CD1c-positive myeloid dendritic cell (primary cell): Measurements from ENCODE around the gene ABCG1.

Experiments
- DNase-seq: peaks from one replicate; pipeline ENCODE4 v3.0.0-alpha.2; 2016; ENCODE audit errors: extremely low spot score

The ABCG1 gene

GRCh38 chr21:42306366-42307035, 87.6 kb downstream of the ABCG1 start:
- no peak for DNase-seq

- DNase-seq: no peak
These were observed 88.2 kb downstream of the ABCG1 start for GRCh38 chr21:42307106-42307505.

- peak; percentile 71 for DNase-seq
These were observed 89.4 kb downstream of the ABCG1 start for GRCh38 chr21:42308161-42308913.

- DNase-seq: no peak
These were observed 90.2 kb downstream of the ABCG1 start for GRCh38 chr21:42308914-42309752.

- DNase-seq: peak; percentile 78
These were observed 90.8 kb downstream of the ABCG1 start for GRCh38 chr21:42309753-42310213.

GRCh38 chr21:42310411-42311001, 91.6 kb downstream of the ABCG1 start:
- no peak for DNase-seq

- DNase-seq: no peak
These were observed 92.2 kb downstream of the ABCG1 start for GRCh38 chr21:42311160-42311559.

GRCh38 chr21:42311816-42312625, 93.1 kb downstream of the ABCG1 start:
- no peak for DNase-seq

GRCh38 chr21:42312626-42313104, 93.7 kb downstream of the ABCG1 start:
- DNase-seq: no peak

GRCh38 chr21:42313501-42313969, 94.6 kb downstream of the ABCG1 start:
- DNase-seq: no peak

GRCh38 chr21:42314616-42315295, 95.8 kb downstream of the ABCG1 start:
- no peak for DNase-seq

GRCh38 chr21:42315296-42315891, 96.5 kb downstream of the ABCG1 start, which contains the start of gene TFF3:
TFF3 (minus strand) TSS chr21:42315409; CDS start chr21:42315374, 35 bp downstream.
- no peak for DNase-seq

GRCh38 chr21:42316891-42317290, 98.0 kb downstream of the ABCG1 start:
- DNase-seq: no peak

GRCh38 chr21:42317341-42317741, 98.4 kb downstream of the ABCG1 start:
- no peak for DNase-seq

GRCh38 chr21:42317826-42318746, 99.1 kb downstream of the ABCG1 start:
- no peak for DNase-seq

- peak; percentile 73 for DNase-seq
These were observed 100.4 kb downstream of the ABCG1 start for GRCh38 chr21:42319376-42319775.

- peak; percentile 29 for DNase-seq
These were observed 101.1 kb downstream of the ABCG1 start for GRCh38 chr21:42319851-42320572.

- no peak for DNase-seq
These were observed 101.9 kb downstream of the ABCG1 start for GRCh38 chr21:42320791-42321190.
